ENCODE measurements around the gene CEBPB.
"Not testable (repeated sequence)": the region's sequence is repeated elsewhere in the genome, so short reads cannot be mapped to it uniquely, and the experiment has no call there.

CEBPB gene

DNA sequence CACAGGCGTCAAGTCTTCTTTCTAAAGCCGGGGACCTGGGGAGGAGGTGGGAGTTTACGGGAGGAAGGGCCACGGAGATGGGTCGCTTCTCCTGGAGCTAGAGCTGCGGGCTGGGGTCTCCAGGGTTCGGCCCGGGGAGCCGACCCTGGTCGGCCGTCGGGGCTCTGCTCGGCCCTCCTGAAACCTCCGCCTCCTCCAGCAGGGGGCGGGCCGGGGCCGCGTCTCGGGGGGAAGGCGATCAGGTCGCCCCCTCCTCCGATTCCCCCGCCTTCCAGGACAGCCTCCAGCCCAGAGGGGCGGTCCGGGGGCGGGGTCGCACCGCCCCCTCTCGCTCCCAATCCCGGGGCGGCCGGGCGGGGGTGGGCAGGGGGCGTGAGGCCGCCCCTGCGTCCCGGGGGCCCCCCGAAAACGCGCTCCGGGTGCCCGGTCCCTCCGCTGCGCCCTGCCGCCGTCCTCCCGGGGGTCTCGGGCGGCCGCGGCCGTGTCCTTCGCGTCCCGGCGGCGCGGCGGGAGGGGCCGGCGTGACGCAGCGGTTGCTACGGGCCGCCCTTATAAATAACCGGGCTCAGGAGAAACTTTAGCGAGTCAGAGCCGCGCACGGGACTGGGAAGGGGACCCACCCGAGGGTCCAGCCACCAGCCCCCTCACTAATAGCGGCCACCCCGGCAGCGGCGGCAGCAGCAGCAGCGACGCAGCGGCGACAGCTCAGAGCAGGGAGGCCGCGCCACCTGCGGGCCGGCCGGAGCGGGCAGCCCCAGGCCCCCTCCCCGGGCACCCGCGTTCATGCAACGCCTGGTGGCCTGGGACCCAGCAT, at the start of gene CEBPB:
TSS of gene CEBPB (plus strand) at position 580 of the 814 bp plus-strand sequence. CDS start at position 784, 204 bp downstream.
- peak; percentile 85 to 86 for DNase-seq

DNA sequence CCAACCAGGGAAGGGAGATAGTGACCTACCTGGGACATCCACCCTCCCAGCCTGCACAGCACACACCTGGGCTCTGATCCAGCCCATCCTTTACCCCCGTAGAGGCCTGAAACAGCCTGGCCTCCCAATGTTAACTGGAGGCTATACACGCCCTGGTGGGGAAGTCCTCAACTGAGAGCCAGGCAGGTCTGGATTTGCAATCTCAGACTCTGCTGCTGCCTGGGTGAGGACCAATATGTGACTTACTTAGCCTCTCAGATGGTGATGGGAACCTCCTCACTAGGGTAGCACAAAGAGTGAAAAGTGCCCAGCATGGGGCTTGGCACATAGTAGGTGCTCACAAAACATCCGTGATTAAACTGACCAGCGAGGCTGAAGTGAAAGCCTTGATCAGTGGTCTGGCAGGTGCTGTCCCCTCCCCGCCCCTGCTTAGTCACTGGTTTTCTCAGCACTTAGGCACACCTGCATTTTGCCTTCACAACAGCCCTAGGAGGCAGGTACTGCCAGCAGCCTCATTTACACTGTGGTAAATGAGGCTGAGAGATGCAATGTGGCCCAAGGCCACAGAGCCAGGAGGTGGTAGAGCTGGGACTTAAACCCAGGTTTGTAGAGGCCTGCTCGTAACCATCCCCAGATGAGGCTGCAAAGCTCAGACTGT, 49.5 kb upstream of the CEBPB start:
- no peak for DNase-seq

- no peak for DNase-seq
Observed at GRCh38 chr20:50141811-50142561, 48.6 kb upstream of the CEBPB start.

- no peak for DNase-seq
Observed at GRCh38 chr20:50142812-50143211, 47.8 kb upstream of the CEBPB start.

- no peak for DNase-seq
Observed at GRCh38 chr20:50144362-50144761, 46.3 kb upstream of the CEBPB start.

DNA sequence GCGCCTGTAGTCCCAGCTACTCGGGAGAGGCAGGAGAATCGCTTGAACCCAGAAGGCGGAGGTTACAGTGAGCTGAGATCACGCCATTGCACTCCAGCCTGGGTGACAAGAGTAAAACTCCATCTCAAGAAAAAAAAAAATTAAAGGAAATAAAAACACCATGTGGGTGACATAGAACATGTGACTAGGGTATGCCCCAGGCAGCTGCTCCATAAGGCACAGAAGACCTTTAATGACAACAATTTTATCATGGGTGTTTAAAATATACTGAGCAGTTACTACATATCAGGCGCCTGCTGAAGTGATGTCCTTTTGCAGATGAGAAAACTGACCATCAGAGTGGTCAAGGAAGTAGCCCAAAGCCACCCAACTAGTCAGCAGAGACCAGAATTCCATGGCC, 45.1 kb upstream of the CEBPB start:
- no peak for DNase-seq

GRCh38 chr20:50146214-50146613, 44.4 kb upstream of the CEBPB start:
- DNase-seq: no peak

GRCh38 chr20:50146732-50147662, 43.6 kb upstream of the CEBPB start:
- DNase-seq: peak; percentile 74 to 77

DNA sequence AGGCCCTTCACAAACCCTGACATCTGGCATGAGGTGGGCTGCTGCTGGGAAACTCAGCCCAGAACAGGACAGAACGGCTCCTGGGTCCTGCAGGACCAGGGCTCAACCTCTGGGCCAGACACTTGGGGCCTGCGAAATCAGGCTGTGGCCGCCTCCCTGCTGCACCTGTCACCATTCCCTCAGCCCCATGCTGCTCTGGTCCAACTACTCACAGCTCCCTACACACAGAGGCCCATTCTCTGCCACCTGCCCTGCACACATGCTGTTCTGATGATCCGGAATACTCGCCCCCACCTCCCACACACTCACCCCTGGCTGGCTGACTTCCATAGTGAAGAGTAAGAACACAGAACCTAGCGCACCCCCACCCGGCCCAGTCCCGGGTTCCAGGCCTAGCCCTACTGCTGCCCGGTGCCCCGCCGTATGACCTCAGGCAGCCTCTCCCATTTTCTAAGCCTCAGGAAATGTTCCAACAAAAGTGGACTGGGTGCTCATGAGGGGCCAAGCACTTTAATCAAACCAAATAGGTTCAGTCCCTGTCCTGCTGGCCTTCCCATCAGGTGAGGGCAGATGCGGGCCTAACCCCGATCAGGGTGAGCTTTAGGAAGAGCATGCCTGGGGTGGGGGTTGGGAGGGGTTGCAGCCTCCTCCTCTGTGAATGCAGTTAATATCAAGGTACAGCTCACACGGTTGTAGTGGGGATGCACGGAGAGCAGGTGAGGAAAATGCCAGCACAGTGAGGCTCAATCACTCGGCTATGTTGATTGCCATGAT, 41.0 kb upstream of the CEBPB start:
- DNase-seq: no peak

DNA sequence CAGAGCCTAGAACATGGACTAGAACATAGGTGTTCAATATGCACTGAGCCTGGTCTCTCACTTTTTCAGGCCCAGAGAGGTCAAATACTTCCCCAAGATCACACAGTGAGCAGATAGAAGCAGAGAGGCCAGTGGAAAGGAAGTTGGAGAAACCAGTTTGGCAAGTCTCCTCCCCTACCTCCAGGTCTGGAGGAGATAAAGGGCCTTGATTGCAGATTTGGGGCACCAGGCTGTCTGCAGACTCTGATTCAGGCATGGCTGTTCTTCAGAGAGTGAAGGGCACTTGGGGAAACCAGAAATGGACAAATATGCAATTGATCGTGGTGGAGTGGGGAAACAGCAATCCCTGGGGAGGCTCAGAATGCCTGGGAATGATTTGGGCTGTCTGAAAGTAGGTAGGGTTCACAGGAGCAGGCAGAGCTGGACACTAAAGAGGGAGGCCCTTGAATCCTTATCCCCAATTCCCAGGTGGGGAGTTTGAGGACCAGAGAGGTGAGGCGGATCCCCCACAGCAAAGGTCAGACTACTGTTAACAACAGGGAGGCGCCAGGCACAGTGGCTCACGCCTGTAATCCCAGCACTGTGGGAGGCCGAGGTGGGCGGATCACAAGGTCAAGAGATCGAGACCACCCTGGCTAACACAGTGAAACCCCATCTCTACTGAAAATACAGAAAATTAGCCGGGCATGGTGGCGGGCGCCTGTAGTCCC, 39.4 kb upstream of the CEBPB start:
- no peak for DNase-seq

DNA sequence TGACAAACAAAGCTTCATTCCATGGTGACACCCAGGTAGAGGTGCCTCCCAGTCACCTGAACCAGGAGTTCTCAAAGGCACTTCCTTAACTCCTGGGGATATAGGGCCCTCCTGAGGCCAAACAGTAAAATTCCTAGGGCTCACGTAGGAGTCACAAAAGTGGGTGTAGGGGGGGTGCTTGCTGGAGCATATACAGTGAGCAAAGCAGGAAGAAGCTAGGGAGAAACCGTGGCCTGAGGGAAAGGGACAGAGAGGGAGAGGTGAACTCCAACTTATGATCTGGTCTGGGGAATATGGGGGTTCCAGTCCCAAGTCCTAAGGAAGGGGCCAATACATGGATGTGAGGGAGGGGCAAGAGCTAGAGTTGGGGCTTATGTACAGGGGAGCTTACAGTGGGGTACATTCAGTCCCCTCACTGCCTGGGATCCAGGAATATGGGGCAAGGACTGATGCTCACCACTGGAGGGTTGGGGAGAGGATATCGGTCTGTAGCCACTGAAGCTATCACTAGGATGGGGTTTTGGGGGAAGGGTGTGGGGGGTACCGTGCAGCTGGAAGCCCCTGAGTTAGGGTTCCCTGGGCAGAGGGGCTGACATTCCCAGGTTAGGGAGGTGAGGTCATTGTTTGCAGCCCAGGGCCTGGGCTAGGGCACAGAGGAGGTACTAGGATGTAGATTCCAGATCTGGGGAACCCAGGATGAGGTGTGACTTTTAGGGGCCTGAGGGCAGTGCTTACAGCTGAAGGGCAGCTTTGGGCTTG, 38.1 kb upstream of the CEBPB start:
- DNase-seq: no peak

- DNase-seq: peak; percentile 23 to 25
Observed at GRCh38 chr20:50153153-50153499, 37.5 kb upstream of the CEBPB start.

DNA sequence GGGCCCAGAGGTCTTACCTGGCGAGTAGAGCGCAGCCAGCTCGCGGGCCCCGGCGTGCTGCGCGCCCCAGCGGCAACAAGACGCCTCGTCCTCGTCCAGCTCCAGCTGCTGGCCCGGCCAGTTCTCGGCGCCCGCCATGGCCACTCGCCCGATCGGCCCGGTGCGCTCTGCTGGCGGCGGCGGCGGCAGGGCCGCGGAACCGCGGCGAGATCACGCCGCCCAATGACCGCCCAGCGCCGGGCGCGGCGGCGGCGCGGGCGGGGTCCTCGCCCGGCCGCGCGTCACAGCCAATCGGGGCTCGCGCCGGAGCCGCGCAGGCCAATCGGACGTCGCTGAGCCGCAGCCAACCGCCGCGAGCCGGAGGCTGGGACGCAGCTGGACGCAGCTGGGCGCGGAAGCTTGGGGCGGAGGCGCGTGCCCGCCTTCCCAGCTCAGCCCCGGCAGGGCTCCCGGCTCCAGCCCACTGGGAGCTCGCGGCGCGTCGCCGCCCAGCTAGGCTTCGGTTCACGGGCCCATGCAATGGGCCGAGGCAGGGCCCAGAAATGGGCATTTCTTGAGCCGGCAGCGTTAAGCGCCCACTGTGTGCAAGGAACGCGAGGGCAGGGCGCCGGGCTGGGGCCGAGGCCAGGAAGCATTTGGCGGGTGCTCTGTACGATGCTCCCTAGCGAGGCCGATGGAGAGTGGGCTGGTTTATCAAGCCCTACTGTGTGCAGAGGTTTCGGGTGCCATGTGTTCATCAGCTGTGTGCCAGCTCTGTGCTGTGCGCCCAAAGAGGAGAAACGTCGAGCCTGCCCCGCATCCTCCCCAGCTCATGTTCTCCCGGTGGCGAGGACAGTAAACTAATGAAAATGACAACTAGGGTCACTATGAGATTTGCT, 36.9 kb upstream of the CEBPB start, which contains the start of gene PEDS1:
TSS of gene PEDS1 (minus strand) at position 224 of the 878 bp plus-strand sequence. CDS start at position 138, 86 bp downstream.
- peak; percentile 81 to 85 for DNase-seq

DNA sequence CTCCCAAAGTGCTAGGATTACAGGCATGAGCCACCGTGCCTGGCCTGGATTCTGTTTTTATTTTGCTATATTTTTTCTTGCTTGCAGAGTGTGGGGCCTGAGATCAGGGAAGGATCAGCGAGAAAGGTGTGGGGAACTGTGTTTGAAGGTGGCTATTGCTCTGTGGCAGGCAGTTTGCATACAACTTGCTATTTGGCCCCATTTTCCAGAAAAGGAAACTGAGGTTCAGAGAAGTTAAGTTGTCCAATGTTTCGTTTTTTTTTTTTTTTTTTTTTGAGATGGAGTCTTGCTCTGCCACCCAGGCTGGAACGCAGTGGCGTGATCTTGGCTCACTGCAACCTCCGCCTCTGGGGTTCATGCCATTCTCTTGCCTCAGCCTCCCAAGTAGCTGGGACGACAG, 29.1 kb upstream of the CEBPB start:
- not testable (repeated sequence) for DNase-seq

- DNase-seq: no peak
Observed at GRCh38 chr20:50163570-50164317, 26.9 kb upstream of the CEBPB start.

GRCh38 chr20:50165684-50166554, 24.7 kb upstream of the CEBPB start:
- peak; percentile 88 to 91 for DNase-seq

GRCh38 chr20:50169329-50169823, 21.3 kb upstream of the CEBPB start:
- DNase-seq: peak; percentile 90 to 91

Data from activated CD4-positive, alpha-beta T cell treated with anti-CD3 and anti-CD28 coated beads, Interleukin-2, amount 50 U/mL, for 48 hours (primary cell).